HFFc6 (cell line): Measurements from ENCODE around the gene MIS18BP1. TPM values are rescaled to one million over a fixed set of nuclear protein-coding genes. Genes with fewer than 3 reads are reported as not detected.
"Not testable (repeated sequence)": the region's sequence is repeated elsewhere in the genome, so short reads cannot be mapped to it uniquely, and the experiment has no call there.

Experiments used
- DNase-seq: peaks from one replicate; pipeline ENCODE4 v3.0.0-alpha.2; 2018
- H3K27ac Mint-ChIP-seq: 2 replicates; pipeline ENCODE4 v1.8.0; 2020; ENCODE audit warnings: mild to moderate bottlenecking, mixed read lengths
- H3K27me3 Mint-ChIP-seq: 2 replicates; pipeline ENCODE4 v1.8.0; 2021; ENCODE audit warnings: mild to moderate bottlenecking, moderate library complexity, mixed read lengths; ENCODE audit not compliant: insufficient read depth
- H3K36me3 Mint-ChIP-seq: 2 replicates; pipeline ENCODE4 v1.8.0; 2021; ENCODE audit warnings: low read depth, mixed read lengths
- H3K4me1 Mint-ChIP-seq: 2 replicates; pipeline ENCODE4 v1.8.0; 2020; ENCODE audit warnings: low read depth, mixed read lengths
- H3K4me3 Mint-ChIP-seq: 2 replicates; pipeline ENCODE4 v1.8.0; 2020; ENCODE audit warnings: mild to moderate bottlenecking, moderate library complexity, mixed read lengths
- H3K9me3 Mint-ChIP-seq: 2 replicates; pipeline ENCODE4 v1.8.0; 2020; ENCODE audit warnings: mild to moderate bottlenecking, mixed read lengths
- total RNA-seq, 6 experiments: library from RNA; stranded (reverse); fragmentation: NEBNext Ultra II Directional; extraction: Animal tissue kit (Norgen Biotek cat#: 25700); gene quantifications; 2 replicates in 1 of 6; 3 replicates in 5 of 6; pipeline ENCODE4 v1.2.3, GENCODE V29; 2021
- TF ChIP-seq, protein P1 (sequence below): fragments of 200-600 bp; sonication (generic); IDR thresholded peaks from 2 replicates; pipeline ENCODE4 v1.5.0; 2021; ENCODE audit warnings: antibody characterized with exemption, mild to moderate bottlenecking

Gene MIS18BP1
- total RNA-seq, 6 experiments from 2014 or later, result 12.0 to 19.2 (median 18.2) TPM

DNA sequence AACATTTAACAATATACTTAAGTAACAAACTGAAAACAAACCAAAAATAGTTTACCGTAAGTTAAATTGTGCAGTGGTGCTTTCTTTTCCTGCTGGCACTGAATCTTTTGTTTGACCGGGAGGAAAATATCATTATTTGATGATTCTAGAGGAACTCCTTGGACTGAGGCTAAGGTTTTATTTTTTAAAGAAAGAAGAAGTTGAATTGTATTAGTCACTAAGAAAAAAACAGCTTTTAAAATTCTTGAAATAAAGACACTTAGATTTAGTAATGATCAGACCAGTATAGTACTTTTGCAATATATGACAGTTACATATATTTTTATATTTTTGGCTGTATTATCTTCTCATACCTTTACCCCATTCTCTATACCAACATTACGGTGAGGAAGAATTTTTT is 10.3 kb downstream of the MIS18BP1 start:
- peak overlapping the region; percentile 60; the same call in 1 of the 2 replicates for H3K4me3 Mint-ChIP-seq
- H3K27me3 Mint-ChIP-seq, result no peaks in the 10 kb centered on the region
- no peaks in the 10 kb centered on the region for H3K9me3 Mint-ChIP-seq
- TF ChIP-seq, protein P1, sequence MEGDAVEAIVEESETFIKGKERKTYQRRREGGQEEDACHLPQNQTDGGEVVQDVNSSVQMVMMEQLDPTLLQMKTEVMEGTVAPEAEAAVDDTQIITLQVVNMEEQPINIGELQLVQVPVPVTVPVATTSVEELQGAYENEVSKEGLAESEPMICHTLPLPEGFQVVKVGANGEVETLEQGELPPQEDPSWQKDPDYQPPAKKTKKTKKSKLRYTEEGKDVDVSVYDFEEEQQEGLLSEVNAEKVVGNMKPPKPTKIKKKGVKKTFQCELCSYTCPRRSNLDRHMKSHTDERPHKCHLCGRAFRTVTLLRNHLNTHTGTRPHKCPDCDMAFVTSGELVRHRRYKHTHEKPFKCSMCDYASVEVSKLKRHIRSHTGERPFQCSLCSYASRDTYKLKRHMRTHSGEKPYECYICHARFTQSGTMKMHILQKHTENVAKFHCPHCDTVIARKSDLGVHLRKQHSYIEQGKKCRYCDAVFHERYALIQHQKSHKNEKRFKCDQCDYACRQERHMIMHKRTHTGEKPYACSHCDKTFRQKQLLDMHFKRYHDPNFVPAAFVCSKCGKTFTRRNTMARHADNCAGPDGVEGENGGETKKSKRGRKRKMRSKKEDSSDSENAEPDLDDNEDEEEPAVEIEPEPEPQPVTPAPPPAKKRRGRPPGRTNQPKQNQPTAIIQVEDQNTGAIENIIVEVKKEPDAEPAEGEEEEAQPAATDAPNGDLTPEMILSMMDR, result no peak
- no peak for DNase-seq
- peaks cover 21% of the 10 kb centered on the region for H3K4me1 Mint-ChIP-seq
- peak overlapping the region; percentile 43; the same call in 1 of the 2 replicates for H3K27ac Mint-ChIP-seq
- peaks cover 22% of the 10 kb centered on the region for H3K36me3 Mint-ChIP-seq

DNA sequence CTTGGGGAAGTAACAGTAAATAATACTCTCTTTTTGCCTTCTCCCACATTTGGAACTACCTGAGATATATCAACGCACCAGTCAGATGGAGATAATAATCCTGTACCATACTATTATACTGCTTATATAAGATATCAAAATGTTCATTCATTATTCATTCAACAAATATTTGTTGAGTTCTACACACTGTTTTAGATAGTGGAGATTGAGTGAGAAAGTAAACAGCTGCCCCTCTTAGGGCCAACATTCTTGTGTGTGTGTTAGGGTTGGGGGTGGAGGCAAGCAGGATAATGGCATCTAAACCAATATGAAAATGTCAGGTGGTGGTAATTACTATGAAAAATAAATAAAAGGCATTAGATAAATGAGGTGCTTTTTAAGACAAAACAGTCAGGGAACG is 14.0 kb downstream of the MIS18BP1 start:
- TF ChIP-seq, protein P1, result no peak
- Mint-ChIP-seq H3K27ac (no peak overlapping the region), H3K9me3 (no peaks in the 10 kb centered on the region), H3K27me3 (no peaks in the 10 kb centered on the region), H3K36me3 (peaks cover 22% of the 10 kb centered on the region), H3K4me3 (no peak overlapping the region), H3K4me1 (peaks cover 21% of the 10 kb centered on the region)
- no peak for DNase-seq

DNA sequence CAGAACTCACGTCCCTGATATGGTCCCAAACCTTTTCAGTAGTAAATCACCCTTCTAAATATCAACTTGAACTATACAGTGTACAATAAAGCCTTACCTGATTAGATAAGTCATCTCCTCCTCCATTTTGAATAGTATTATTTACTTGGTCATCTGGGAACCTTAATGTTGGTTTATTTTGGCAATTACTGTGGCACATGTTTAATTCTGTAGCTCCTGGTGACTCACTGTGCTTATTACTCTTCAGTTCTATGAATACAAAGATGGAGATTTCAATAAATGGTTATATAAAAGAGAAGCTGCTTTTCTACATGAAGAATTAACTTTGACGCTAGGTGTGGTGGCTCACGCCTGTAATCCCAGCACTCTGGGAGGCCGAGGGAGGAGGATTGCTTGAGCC is 25.4 kb downstream of the MIS18BP1 start:
- no peak overlapping the region for H3K27ac Mint-ChIP-seq
- H3K27me3 Mint-ChIP-seq, result no peaks in the 10 kb centered on the region; the same call in 1 of the 2 replicates
- no peak overlapping the region for H3K4me3 Mint-ChIP-seq
- TF ChIP-seq, protein P1, result no peak
- DNase-seq, result no peak
- peaks cover 33% of the 10 kb centered on the region for H3K36me3 Mint-ChIP-seq
- H3K9me3 Mint-ChIP-seq, result no peaks in the 10 kb centered on the region
- H3K4me1 Mint-ChIP-seq, result peaks cover 5% of the 10 kb centered on the region; the same call in 1 of the 2 replicates

DNA sequence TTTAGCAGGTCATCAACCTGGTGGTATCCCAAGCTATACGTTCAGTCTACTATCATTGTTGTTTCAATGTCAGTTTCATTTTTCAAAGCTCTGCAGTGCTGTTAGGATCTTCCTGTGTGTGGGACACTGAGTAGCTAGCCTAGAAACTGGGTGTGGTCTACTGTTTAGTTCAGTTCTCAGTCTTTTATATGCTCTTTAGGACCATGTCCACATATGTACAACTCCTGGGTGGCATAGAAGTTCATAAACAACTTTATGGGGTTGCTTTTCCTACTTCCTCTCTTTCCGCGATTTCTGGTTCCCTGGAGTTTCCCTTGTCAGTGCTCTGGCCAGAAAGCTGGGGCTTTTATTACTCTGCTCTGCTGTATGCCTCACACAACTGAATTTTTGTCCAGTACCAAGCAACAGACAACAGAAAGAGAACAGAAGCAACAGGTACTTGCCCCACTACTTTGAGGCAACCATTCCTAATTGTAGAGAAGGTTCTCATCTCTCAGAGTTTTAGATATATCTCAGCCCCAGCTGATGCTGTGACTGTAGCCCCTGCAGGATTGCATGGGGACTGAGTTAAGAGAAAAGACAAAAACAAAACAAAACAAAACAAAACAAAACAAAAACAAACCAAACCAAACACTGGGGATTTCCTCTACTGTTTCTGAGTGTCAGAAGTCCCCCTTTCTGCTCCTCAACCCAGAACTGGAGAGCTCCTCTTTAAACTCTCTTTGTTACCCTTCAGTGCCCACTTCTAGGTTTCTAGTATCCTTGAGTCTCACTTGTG is 30.3 kb downstream of the MIS18BP1 start:
- Mint-ChIP-seq H3K9me3 (no peaks in the 10 kb centered on the region), H3K27ac (no peak overlapping the region), H3K4me1 (peaks cover 3% of the 10 kb centered on the region; the same call in 1 of the 2 replicates), H3K27me3 (peaks cover 2% of the 10 kb centered on the region), H3K4me3 (no peak overlapping the region), H3K36me3 (peaks cover 27% of the 10 kb centered on the region)
- no peak for DNase-seq
- TF ChIP-seq, protein P1, result no peak

DNA sequence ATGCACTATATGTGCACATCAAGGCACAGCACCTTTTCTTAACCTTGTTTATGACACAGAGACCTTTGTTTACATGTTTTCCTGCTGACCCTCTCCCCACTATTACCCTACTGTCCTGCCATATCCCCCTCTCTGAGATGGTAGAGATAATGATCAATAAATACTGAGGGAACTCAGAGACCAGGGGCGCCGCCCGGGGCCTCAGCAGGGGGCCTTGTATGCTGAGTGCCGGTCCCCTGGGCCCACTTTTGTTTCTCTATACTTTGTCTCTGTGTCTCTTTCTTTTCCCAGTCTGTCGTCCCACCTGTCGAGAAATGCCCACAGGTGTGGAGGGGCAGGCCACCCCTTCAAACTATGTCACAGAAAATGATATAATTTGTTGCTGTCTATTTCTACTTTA is 38.7 kb downstream of the MIS18BP1 start:
- not testable (repeated sequence) for H3K27ac Mint-ChIP-seq, H3K9me3 Mint-ChIP-seq, H3K4me1 Mint-ChIP-seq, DNase-seq, H3K27me3 Mint-ChIP-seq, H3K4me3 Mint-ChIP-seq
- peaks cover 18% of the 10 kb centered on the region for H3K36me3 Mint-ChIP-seq

DNA sequence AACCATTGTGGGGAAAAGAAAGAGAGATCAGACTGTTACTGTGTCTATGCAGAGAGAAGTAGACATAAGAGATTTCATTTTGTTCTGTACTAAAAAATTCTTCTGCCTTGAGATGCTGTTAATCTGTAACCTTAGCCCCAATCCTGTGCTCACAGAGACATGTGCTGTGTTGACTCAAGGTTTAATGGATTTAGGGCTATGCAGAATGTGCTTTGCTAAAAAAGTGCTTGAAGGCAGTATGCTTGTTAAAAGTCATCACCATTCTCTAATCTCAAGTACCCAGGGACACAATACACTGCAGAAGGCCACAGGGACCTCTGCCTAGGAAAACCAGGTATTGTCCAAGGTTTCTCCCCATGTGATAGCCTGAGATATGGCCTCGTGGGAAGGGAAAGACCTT is 39.3 kb downstream of the MIS18BP1 start:
- not testable (repeated sequence) for H3K9me3 Mint-ChIP-seq, H3K4me1 Mint-ChIP-seq, H3K27ac Mint-ChIP-seq, H3K4me3 Mint-ChIP-seq, DNase-seq, H3K27me3 Mint-ChIP-seq
- peaks cover 18% of the 10 kb centered on the region for H3K36me3 Mint-ChIP-seq
